ENCODE measurements around the gene PPP1CB.
A peak's percentile ranks its signal among the peaks of the same experiment; 100 is the strongest.
"Not testable (repeated sequence)": the region's sequence is repeated elsewhere in the genome, so short reads cannot be mapped to it uniquely, and the experiment has no call there.

Gene PPP1CB

DNA sequence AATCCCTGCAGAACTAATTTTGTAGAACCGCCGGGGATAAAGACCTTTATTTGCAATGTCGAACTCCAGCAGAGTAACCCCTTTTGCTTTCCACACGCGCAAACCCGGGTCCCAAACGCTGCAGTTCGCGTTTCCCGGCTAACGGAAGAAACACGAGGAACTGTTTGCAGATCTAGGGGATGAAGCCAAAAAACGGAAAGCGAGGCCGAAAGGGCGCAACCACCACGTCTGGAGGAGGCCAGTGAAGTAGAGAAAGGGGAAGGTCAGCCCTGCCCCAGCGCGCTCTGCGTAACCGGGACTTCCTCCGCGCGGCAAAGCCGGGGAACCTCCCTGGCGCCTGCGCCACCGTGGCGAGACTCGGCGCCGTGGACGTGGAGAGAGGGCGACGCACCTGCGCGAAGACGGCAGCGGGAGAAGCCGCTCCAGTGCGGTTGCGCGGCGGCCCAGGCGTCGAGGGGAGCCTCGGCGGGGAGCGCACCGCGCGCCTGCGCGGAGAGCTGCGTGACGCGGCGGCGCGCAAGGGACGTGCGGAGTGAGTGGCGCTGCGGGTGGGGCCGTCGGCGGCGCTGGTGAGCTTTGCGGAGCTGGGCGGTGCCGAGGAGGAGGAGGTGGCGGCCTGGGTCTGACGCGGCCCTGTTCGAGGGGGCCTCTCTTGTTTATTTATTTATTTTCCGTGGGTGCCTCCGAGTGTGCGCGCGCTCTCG lies at the start of gene PPP1CB:
Gene PPP1CB (plus strand): TSS at position 579 of the 704 bp plus-strand sequence. CDS start 295 bp downstream, outside the sequence.
- peak; percentile 98 to 99 (median 99) for DNase-seq

DNA sequence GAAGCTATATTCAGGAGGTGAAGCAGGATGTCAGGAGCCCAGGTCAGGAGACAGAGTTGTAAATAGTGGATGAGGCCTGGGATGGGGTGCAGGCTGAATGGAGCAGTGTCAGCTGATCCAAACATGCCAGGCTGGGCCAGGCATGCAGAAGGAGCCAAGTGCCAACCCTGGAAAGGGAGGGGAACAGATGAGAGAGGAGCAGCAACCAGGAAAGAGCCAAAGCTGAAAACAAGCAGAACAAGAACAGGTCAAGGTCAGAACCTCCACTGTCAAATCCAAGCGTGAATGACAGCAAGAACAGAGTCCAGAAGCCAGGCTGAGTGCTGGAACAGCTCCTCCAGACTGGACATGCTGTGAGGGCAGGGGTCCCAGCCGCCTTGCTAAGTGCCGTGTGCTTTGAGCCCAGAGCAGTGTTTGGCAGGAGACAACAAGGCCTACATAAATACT lies 49.2 kb upstream of the PPP1CB start:
- DNase-seq, result no peak

DNA sequence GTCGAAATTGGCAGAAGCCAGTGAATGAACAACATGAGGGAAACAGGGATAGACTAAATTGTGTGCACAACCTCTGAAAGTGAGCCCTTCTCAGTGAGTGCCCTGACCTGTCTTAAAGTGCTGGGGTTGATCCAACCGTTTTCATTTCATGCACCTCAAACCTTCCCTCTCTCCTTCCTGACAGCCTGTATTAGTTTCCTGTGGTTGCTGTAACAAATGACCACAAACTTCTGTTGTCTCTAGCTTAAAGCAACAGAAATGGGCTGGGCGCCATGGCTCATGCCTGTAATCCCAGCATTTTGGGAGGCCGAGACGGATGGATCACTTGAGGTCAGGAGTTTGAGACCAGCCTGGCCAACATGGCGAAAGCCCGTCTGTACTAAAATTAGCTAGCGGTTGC lies 48.8 kb upstream of the PPP1CB start:
- no peak for DNase-seq

DNA sequence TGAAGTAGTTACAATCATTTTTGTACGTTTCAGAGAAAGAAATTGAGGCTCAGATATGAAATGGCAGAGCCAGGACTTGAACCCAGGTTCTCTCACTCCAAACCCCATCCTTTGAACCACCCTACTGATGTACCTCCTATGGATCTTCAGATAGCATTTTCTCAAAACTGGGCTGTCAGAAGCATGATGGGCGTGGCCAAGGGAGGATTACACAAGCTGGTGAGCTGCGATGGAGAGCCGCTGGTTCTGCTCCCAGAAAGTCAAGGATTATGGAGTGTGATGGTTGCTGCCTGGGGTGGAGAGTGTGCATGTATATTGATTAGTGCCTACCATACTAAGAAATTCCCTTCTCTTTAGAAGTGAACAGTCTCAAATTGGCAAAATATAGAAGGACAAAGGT lies 47.0 kb upstream of the PPP1CB start:
- DNase-seq, result no peak

DNA sequence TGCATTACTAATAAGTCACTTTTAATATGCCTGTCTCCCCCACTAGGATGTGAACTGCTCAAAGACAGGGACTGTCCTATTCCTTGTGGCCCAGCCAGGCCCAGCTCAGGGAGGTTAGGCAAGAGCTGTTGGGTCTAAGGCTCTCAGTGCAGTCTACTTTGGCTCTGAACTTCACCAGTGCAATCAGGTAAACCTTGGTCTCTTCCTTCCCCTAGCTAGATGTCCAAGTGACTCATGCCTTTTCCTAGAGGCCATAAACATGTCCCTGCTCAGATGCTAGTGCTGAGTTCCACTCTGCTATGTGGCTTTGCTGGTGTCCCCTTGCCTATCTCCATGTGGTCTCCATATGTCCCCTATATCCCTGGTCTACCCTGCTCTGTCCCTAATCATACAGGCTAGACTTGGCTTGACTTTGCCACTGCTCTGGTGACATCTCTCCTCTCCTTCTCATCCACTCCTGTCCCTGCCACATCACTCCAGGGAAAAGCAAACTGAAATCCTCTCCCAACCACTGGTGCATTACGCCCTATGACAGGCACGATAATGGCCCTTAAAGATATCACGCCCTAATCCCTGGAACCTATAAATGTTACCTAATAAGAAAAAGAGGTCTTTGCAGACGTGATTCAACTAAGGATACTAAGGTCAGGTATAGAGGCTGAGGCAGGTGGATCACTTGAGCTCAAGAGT lies 45.7 kb upstream of the PPP1CB start:
- no peak for DNase-seq

DNA sequence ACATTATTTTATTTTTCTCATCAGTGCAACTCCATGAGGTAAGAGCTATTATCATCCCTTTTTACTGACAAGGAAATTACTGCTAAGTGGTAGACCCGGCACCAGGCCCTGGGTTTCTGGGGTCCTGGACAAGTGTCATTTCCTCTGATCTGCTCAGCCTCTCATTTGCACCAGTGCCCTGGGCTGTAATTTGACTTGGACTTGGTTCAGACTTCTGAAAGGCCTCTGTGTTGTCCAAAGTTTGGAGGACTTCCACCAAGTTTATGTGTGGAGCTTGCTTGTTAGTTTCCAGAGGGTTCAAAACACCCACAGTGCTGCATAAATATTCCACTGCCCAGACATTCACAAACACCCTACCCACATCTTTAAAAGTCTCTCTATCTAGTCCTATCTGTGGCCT lies 44.0 kb upstream of the PPP1CB start:
- DNase-seq, result no peak

DNA sequence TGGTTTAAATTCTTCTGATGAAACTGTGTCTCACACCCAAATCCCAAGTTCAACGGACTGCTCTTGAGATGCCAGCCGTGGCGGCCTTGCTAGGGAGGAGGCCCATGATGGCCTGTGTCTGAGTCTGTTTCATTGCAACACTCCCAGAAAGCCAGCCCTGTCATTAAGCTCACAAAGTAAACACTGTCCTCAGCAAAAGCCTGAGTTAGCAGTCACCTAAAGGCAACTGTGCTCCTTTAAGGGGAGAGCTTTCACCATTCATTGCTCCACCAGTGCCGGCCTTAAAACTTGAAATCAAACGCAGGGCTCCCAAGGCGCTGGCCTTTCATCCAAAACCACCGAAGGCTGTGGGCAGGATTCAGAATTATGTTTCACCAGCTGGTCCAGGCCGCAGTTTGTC lies 42.5 kb upstream of the PPP1CB start:
- DNase-seq, result peak; percentile 34 to 77 (median 68)

DNA sequence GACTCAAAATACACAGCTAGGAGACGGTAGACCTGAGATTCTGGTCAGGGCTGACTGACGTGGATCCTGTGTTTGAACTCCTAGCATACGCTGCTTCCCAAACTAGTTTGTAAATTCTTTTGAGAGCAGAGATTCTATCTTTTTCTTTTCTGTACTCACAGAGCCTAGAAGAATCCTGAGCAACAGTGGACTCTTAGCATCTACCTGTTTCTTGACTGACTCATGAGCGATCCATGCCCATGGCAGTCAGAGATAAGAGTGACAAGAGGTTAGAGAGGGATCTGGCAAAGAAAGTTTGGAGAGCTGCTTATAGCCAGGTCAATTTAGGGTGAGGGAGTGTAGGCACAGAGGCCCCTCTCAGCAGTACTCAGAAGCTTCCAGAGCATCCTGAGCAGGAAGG lies 41.1 kb upstream of the PPP1CB start:
- DNase-seq, result no peak

DNA sequence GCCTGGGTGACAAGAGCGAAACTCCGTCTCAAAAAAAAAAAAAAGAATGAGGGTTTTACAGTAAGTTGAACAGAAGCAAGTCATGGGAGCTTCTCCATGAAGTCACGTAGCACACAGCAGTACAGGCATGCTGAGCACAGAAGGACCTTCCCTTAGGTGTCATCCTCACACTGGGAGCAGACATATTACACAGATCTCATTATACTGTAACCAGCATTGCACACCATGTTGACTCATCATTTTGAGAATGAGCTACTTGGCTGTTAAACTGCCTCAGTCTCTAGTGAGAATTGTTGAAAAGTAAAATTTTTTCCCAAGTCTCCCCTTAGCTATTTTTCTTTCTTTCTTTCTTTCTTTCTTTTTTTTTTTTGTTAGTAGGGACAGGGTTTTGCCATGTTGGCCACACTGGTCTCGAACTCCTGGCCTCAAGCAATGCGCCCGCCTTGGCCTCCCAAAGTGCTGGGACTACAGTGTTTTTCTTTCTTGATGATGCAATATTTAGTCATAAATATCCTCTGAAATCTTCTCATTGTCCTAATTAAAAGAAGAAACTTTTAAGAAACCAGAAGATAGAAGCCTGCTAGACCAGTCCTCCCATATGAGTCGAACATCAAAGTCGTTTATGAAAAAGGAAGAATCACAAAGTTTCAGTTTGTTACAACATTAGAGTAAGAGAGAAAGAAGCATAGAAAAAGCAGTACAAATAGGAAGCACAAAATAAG lies 37.9 kb upstream of the PPP1CB start:
- no peak for DNase-seq

DNA sequence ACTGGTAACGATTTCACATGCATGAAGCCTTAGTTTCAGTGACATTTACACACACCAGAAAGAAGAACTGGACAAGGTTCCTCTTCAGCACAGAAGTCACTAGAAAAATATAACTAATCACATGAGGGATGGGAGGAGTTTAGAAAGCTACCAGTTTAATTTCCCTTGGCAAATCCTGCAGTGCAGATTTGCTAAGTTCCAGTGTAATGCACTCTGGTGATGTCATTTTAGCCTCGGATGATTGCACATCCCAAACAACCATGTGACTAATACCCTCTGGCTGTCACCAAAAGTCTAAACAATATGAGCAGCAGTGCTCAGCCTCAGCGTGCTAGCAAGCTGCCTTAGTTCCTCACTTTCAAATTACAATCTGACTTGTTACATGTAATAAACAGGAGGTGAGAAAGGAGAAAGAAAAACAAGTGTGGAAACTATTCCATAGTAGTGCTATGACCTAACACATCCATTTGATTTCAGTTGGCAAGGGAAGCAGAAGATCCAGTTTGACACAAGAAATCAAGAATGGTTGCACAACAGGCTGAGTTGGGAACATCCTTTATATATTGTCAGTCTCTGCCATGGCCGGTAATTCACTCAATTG lies 35.3 kb upstream of the PPP1CB start:
- peak; percentile 39 to 75 (median 66) for DNase-seq

DNA sequence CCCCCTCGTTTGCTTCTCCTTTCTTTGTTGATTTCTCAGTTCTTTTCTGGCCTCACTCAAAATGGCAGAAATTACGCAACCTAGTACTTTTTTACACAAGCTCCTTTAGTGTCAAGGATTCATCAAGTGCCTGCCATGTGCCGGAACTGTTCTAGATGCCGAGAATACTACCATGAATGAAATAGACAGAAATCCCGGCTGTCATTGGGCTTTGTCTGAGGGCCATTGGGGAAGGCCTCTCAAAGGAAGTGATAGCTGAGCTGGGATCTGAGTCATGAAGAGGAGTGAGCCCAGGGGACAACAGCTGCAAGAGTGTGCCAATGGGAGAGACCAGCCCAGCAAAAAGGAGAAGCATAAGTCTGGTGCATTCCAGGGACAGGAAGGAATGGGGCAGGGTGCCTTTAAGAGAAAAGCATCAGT lies 34.3 kb upstream of the PPP1CB start:
- peak in 1 of 3 experiments; percentile 92 for DNase-seq

DNA sequence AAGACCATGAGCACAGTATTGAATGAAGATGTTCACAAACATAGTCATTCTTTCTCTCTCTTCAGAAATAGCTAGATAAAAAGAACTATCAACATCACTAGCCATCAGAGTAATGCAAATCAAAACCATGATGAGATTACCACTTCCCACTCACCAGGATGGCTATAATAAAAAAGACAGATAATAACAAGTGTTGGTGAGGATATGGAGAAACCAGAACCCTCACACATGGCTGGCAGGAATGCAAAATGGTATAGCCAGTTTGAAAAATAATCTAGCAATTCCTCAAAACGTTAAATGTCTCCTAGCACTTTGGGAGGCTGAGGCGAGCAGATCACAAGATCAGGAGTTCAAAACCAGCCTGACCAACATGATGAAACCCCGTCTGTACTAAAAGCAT lies 31.3 kb upstream of the PPP1CB start:
- no peak for DNase-seq

DNA sequence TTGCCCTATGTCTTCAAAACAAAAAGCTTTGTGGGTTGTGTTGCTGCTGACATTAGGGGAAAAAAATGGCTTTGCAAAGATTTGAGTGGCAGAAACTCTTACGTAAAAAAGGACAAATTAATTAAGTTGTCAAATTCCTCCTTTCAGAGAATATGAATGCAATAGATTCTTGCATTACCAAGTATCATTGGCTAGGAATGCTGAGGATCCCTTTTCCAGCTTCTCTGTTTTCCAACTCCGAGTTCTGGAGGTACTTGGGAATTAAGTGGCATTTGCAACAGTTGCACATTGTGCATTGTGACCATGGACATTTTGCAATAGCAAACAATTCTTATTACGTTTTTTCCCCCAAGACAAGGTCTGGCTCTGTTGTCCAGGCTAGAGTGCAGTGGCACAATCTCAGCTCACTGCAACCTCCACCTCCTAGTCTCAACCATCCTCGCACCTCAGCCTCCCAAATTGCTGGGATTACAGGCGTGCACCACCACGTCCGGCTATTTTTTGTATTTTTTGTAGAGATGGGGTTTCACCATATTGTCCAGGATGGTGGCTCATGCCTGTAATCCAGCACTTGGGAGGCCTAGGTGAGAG lies 29.9 kb upstream of the PPP1CB start:
- no peak for DNase-seq

DNA sequence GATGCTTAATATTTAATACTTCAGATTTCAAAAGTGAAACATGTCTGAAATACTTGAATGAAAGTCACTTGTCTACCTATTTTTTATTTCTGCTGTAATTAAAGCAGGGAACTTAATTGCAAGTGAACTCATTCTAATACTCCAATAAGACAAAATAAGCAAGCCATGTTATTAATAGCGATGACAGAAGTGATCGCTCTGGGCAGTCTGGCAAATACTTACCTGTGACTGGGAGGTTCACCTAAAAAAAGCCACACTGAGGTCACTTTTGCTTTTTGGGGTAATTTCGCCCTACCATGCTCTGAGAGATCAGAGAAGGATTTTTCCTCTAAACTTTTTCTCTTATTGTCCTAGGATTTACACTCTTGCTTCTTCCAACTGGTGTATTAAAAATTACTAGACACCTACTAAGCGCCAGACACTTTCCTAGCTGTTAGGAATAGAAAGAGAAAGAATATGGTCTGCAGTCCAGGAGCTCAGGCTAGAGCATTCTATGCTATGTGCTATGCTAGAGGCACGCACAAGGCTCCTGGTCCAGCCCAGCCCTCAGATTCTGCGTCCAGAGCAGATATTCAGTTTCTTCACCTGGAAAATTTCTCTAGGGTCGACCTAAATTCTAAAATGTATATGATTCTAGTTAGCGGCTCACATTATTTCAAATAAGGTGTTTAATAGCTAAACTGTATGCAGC lies 26.5 kb upstream of the PPP1CB start:
- no peak for DNase-seq

DNA sequence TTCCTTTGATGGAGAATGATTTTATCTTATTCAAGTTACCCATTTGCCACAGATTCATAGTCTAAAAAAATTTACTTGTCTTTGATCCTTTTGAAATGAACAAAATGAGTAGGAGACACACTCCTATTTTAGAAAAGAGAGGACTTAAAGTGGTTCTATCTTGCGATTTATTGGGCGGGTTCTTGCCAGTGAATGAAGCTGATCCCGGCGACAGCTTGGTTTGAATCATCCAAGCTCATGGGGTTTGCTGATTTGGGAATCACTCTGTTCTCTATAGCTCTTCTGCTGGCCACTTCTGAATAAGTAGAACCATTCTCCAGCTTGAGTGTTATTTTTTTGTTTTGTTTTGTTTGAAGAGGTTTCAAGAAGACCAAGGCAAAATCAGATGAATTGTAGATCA lies 25.5 kb upstream of the PPP1CB start:
- peak in 1 of 3 experiments; percentile 65 for DNase-seq

DNA sequence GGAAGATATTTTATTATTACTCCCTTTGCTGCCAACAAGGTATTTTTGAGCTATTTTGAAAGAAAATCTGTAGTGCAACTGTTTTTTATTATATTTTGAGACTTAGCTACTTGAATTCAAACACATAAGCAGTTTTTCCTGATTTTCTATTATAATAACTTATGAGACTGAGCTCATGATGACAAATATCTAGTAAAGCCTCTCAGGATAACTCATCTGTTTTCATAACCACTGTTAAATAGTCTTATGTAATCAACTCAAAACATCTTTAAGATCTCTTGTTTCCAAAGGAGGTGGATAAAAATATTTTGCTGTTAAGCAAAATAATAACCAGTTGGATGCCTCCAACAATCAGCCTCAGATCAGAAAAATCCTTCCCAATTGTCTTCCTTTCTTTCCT lies 21.9 kb upstream of the PPP1CB start:
- no peak for DNase-seq

DNA sequence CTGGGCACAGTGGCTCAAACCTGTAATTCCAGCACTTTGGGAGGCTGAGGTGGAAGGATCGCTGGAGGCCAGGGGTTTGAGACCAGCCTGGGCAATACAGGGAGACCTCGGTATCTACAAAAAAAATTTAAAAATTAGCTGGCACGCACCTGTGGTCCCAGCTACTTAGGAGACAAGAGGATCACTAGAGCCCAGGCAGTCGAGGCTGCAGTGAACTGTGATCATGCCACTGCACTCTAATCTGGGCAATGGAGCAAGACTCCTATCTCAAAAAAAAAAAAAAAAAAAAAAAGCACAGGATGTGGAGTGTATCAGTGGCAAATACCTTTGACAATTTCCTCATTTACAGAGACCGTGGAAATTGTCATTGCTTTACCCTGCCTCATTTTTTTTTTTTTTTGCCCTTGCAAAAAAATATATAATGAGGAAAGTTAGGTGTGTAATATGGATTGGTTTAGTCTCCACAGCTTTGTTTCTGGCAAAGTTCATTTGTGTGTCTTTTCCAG lies 20.9 kb upstream of the PPP1CB start:
- DNase-seq, result no peak

DNA sequence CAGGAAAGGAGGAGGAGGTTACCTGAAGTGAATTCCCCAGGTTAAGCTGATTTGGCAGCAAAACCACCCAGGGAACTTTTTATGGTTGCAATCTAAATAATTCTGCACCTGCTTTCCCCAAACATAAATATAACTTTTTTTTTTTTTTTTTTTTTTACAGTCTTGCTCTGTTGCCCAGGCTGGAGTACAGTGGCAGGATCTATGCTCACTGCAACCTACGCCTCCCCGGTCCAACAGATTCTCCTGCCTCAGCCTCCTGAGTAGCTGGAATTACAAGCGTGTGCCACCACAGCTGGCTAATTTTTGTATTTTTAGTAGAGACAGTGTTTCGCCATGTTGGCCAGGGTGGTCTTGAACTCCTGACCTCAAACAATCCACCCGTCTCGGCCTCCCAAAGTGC lies 16.1 kb upstream of the PPP1CB start:
- DNase-seq, result no peak

DNA sequence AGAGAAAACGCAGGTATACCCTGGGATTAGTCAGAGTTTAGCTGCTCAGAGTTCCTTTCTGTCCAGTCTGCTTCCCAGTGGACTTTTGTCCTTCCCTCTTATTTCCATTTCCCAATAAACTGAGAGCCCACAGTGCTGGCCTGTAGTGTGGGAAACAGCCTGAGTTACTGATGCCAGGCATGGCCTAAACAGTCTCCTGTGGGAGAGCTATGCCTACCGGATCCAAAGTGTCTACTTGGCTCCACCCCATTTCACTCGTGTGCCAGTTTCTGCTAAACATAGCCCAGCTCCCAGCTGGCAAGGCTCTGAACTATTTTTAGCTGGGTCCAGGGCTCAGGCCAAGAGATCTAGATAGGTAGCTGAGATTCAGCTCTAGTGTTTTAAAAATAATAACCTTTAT lies 15.6 kb upstream of the PPP1CB start:
- DNase-seq, result peak in 2 of 3 experiments; percentile 17 to 23

DNA sequence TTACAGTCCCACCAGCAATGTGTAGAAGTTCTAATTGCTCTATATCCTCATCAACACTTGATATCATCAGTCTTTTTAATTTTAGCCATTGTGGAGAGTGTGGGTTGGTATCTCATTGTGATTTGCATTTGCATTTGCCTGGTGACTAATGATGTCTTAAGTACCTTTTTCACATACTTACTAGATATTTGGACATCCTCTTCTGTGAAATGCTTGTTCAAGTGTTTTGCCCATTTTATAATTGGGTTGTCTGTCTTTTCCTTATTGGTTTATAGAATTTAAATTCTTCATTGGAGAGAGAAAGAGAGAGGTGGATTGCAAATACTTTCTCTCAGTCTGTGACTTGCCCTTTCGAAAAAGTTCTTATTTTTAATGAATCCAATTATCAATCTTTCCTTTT lies 14.0 kb upstream of the PPP1CB start:
- no peak for DNase-seq

DNA sequence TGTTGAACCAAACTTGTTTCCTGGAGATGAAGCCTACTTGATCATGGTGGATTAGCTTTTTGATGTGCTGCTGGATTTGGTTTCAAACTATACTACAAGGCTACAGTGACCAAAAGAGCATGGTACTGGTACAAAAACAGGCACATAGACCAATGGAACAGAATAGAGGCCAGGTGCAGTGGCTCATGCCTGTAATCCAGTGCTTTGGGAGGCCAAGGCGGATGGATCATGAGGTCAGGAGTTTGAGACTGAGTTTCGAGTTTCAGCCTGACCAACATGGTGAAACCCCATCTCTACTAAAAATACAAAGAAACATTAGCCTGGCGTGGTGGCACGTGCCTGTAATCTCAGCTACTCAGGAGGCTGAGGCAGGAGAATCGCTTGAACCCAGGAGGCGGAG lies 9.0 kb upstream of the PPP1CB start:
- not testable (repeated sequence) for DNase-seq

DNA sequence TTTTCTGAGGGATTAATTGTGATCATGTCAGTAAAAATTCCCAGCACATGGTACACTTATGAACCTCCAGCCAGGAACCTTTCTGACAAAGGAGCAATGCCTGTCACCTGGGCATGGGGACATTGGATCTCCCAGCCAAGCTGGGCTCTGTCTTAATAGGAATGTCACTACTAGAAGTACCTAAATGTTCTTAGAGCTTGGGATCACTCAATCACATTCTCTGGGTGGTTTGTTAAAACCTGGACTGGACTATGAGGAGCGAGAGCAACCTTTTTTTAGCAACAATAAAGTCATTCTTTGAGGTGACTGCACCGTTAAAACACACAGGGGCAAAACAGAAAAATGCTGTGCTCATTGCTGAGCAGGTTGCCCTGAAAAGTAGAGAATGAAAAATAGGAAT lies 6.4 kb upstream of the PPP1CB start:
- no peak for DNase-seq

All from NCI-H1417 (cell line).